Measurements from ENCODE around the gene ITPRIP.

Gene ITPRIP

GRCh38 chr10:104274762-104275721 is 63.2 kb downstream of the ITPRIP start:
- peak; percentile 35 for DNase-seq

- DNase-seq = no peak
Measured at GRCh38 chr10:104273899-104274575, 64.2 kb downstream of the ITPRIP start.

GRCh38 chr10:104273286-104273685 is 65.0 kb downstream of the ITPRIP start:
- no peak for DNase-seq

- DNase-seq = peak; percentile 95
Measured at GRCh38 chr10:104268713-104269645, 69.3 kb downstream of the ITPRIP start, which contains the start of gene GSTO2. TSS of gene GSTO2 (plus strand) at chr10:104269184. CDS start at chr10:104274916, 5,732 bp downstream.

DNA sequence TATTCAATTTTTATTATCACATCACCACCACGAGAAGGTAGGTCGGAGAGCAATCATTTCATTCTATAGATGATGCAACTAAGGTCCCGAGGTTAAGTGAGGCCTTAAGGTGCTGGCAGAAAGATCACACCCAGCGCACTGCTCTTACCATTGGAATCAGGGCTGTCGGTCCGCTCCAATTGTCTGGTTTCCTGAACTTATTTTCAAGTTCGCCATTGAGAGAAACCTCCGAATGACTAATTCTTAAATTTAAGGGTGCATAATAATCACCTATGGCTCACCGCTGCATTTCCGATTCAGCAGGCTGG is 69.9 kb downstream of the ITPRIP start:
- DNase-seq = peak; percentile 19

- no peak for DNase-seq
Measured at GRCh38 chr10:104267721-104268404, 70.4 kb downstream of the ITPRIP start.

DNA sequence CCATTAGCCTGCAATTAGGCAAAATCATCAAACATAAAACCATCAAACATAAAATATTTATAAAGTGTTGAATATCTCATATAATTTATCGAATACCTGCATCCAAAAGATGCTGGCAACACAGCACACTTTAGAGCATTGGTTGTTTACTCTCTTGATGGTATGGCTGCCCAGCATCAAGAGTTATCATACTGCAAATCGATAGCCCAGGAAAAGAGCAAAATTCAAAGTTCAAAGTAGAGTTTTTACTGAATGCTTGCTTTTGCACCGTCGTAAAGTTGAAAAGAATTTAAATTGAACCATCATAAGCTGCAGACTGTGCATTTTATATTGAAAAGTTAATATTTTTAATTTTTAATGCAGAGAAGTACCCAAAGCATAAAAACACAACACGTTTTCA is 73.5 kb downstream of the ITPRIP start:
- no peak for DNase-seq

DNA sequence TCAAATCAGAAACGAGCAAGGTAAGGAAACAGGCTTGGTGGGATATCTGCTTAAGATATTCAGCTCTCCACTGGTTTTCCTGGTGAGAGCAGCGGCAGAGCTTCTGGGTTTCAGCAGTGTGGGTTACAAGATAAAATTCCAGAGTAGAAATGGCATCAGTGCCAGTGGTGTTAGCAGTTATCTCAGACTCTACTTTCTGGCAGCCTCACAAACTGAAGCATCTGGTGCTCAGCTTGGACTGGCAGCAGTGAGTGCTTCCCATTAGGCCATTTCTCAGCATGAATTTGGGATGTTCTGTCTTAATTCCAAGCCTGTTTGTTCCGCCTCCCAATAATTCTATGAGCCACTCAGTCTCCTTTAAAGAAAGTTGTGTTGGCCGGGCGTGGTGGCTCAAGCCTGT is 76.2 kb downstream of the ITPRIP start:
- DNase-seq = no peak

DNA sequence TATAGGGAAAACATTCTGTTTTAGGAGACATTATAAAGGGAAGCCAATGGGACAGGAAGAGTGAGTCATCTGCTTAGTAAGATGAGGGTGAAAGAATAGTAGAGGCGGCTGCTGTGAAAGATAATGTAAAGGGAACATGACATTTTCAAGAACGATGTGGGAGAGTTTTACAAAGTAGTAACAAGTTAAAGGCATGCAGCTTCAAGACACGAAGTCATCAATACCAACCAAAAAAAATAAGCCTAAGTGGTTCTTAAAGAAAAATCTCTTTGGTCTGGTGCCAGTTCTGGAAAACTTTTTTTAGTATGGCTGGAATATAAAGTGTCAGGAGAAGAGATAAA is 77.5 kb downstream of the ITPRIP start:
- peak; percentile 80 for DNase-seq

- DNase-seq = peak; percentile 35
Measured at GRCh38 chr10:104259999-104260774, 78.1 kb downstream of the ITPRIP start.
